HG03280 (cell line): Measurements from ENCODE around the gene EHBP1.

Experiments
- ATAC-seq: cut with Tn5 transposase; IDR thresholded peaks from one replicate; pipeline ENCODE4 v1.9.1; 2021; ENCODE audit warnings: mild to moderate bottlenecking, moderate library complexity; ENCODE audit not compliant: unreplicated experiment

Gene EHBP1

GRCh38 chr2:62939735-62940491 is 234.4 kb downstream of the EHBP1 start:
- ATAC-seq, result no peak

- no peak for ATAC-seq
Measured at GRCh38 chr2:62940697-62941096, 235.2 kb downstream of the EHBP1 start.

- ATAC-seq, result no peak
Measured at GRCh38 chr2:62941413-62941812, 235.9 kb downstream of the EHBP1 start.

- no peak for ATAC-seq
Measured at GRCh38 chr2:62944362-62944761, 238.8 kb downstream of the EHBP1 start.

- no peak for ATAC-seq
Measured at GRCh38 chr2:62947403-62947802, 241.9 kb downstream of the EHBP1 start.

DNA sequence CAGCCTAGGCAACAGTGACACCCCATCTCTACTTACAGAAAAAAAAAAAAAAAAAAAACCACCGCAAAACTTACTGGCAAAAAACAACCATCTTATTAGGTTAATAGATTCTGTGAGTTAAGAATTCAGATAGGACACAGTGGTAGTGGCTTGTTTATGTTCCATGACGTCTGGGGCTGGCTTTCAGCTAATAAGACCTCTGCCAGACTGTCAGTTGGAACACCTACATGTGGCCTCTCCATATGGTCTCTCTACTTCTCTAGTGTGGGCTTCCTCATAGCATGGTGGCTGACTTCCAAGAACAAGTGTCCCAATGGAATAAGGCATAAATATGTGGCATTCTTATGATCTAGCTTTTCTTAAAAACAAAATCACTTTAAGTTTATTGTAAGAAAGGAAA is 251.1 kb downstream of the EHBP1 start:
- ATAC-seq, result no peak

DNA sequence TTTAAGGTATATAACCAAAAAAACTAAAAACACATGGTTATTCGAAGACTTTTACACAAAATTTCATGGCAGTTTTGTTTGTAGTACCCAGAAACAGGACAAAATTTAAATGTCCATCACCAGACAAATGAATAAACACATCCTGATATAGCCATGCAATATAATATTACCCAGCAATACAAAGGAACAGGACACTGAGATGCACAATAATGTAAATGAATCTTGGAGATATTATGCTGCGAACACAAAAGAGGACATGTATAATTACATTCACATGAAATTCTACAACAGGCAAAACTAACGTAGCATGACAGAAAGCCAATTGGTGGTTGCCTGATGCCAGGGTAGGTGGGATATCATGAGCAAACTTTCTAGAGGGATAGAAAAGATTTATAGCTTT is 252.7 kb downstream of the EHBP1 start:
- no peak for ATAC-seq

DNA sequence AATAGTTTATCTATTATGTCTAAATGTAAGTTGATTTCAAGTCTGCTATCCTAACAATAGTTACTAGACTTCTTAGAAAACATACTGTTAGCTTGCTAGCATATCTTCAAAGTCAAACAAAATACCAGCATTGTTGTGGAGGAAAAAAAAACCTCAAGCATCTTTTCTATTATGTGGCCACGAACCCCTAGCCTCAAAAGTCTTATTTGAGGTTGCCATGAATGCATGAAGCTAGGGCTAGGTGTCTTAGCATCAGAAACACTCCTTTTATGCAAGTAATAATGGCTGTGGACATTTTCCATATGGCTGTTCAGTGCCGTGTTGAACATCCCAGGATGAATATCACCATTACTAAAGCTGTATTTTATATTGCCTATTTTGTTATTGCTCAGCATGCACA is 258.5 kb downstream of the EHBP1 start:
- ATAC-seq, result no peak

DNA sequence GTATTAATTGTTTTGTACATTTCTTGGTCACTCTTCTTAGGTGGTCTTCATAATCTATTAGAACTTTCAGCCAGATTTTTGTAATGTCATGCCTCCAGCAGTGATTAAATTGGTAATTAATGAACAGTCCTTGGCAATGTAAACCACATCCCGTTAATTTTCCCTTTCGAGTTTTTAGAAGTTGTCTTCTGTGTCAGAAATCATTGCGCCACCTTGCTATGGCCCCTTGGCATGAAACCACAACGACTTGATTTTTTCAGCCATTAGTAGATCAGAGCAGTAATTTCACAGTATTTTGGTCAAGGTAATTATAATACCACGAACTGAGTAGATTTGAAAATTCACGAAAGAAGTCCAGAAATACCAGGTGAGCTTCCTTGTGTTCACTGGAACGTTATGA is 259.2 kb downstream of the EHBP1 start:
- ATAC-seq, result no peak

GRCh38 chr2:62966991-62967390 is 261.5 kb downstream of the EHBP1 start:
- ATAC-seq, result no peak

- no peak for ATAC-seq
Measured at GRCh38 chr2:62968168-62968567, 262.7 kb downstream of the EHBP1 start.

- no peak for ATAC-seq
Measured at GRCh38 chr2:62968668-62969067, 263.2 kb downstream of the EHBP1 start.

DNA sequence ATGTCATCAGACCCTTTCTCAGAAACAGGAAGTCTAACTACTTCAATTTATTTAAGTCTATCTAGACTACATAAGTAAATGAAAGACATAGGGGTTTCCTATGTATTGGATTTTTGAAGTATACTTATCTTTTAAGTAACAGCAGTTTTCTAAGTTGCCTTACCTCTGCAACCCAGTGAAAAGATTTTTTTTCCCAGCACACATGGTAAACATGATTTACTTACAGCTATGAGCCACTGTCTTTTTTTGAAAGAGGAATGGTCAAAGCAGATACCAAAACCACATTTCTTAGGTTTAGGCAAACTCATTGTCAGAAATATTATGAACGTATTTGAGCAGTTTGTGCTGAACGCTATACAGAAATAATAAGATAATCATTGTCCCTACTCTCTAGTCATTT is 266.4 kb downstream of the EHBP1 start:
- ATAC-seq, result no peak

DNA sequence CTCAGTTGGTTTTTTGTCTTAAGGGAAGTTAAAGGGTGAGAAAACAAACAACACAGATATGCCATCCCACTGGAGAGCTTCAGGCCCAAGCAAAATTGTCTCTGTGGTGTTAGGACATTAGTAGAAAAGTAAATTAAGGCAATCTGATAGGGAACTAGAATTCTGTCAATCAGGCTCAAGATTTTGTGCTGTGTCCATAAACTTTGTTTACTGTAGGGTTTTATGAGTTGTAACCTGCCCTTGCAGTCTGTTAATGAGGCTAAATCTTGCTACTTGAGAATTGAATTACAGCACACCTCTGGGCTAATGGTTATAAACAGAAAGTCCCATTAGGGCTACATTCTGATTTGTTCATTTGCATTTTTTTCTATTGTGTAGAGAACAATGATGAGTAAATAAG is 267.1 kb downstream of the EHBP1 start:
- ATAC-seq, result no peak

- no peak for ATAC-seq
Measured at GRCh38 chr2:62974999-62975398, 269.5 kb downstream of the EHBP1 start.

GRCh38 chr2:62991605-62992004 is 286.1 kb downstream of the EHBP1 start:
- ATAC-seq, result no peak

DNA sequence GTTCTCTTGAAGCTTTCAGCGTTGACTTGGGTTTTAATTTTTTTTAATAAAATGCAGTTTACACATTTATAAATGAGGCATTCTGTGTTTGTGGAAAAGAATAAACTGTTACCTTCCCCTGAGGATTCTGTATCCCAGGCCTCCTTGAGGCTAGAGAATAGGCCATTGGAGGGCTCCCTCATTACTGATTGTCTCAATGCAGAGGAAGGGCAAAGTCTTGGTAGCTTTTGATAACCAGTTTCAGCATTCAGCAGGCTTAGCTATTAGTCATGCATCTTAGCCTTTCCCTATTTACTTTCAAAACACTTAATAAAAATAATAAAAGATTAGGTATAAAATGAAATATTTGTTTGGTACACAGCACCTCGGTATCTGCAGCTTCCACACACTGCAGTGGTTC is 287.0 kb downstream of the EHBP1 start:
- ATAC-seq, result no peak

GRCh38 chr2:62994206-62994605 is 288.7 kb downstream of the EHBP1 start:
- no peak for ATAC-seq

- no peak for ATAC-seq
Measured at GRCh38 chr2:62996534-62997186, 291.1 kb downstream of the EHBP1 start.

DNA sequence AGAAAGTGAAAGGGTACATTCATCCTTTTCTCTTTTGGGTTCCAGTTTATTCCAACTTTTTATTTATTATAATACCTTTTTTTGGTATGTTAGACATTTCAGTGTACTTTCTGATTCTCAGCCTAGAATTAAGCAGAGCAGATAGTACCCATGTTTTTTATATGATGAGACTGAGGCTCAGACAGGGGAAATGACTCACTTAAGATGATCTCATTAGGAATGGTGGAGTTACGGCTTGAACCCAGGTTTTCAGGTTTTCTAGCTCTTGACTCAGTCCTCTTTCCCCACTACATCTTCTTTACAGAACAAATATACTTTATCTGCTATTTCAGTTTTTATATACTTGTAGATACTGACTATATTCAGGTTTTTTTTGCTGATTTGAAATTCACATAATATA is 293.4 kb downstream of the EHBP1 start:
- no peak for ATAC-seq

GRCh38 chr2:62999905-63000304 is 294.4 kb downstream of the EHBP1 start:
- no peak for ATAC-seq

DNA sequence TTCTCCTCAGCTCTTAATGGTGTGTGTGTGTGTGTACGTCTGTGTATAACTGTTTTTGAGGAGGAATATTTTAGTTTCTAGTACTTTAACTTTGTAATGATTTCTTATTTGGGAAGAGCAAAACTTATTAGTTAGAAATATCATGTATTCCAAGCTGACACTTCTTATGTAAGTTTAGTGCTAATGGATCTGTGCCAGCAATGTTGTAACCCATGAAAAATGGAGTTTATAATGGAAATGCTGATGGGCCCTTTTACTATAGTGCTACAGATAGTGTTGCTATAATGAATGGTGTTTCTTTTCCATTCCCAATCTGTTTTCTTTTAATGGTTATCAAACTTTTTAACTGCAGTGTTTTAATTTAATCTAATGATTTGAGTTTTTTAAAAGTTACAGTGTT is 295.3 kb downstream of the EHBP1 start:
- ATAC-seq, result no peak

- ATAC-seq, result no peak
Measured at GRCh38 chr2:63001576-63001975, 296.1 kb downstream of the EHBP1 start.
